Uterus (tissue), 4 donors: ENCODE data around the gene SLC9A8. TPM values are rescaled to one million over a fixed set of nuclear protein-coding genes. Genes with fewer than 3 reads are reported as not detected.
"Not testable (repeated sequence)": the region's sequence is repeated elsewhere in the genome, so short reads cannot be mapped to it uniquely, and the experiment has no call there.

Source experiments
- DNase-seq, 2 donors: peaks; one replicate each; pipeline ENCODE4 v3.0.0-alpha.2; 2019 to 2020
- H3K27ac ChIP-seq, 2 donors: fragments of 200-600 bp; sonication (generic); 1 replicate in 1 of 2; 2 replicates in 1 of 2; pipeline ENCODE4 v1.5.1; 2016 to 2018
- H3K27me3 ChIP-seq, 2 donors: fragments of 200-600 bp; sonication (generic); one replicate each; pipeline ENCODE4 v1.5.1; 2018 to 2019; ENCODE audit warnings: control low read depth in 1 of 2
- H3K36me3 ChIP-seq, 2 donors: fragments of 200-600 bp; sonication (generic); one replicate each; pipeline ENCODE4 v1.5.1; 2019; ENCODE audit warnings: control low read depth in 1 of 2
- H3K4me1 ChIP-seq, 2 donors: fragments of 200-600 bp; sonication (generic); one replicate each; pipeline ENCODE4 v1.5.1; 2018 to 2019; ENCODE audit warnings: control low read depth in 1 of 2
- H3K4me3 ChIP-seq, 2 donors: fragments of 200-600 bp; sonication (generic); 1 replicate in 1 of 2; 2 replicates in 1 of 2; pipeline ENCODE4 v1.5.1; 2018 to 2019; ENCODE audit warnings: mild to moderate bottlenecking in 1 of 2
- H3K9me3 ChIP-seq, 2 donors: fragments of 200-600 bp; sonication (generic); one replicate each; pipeline ENCODE4 v1.5.1; 2019; ENCODE audit warnings: control low read depth in 1 of 2
- CTCF ChIP-seq, 4 experiments: fragments of 200-600 bp in 2 of 4; fragments of 450-650 bp in 2 of 4; sonication (generic) in 2 of 4; IDR thresholded peaks; one replicate each; pipeline ENCODE4 v1.5.1; 2016 to 2019; ENCODE audit warnings: antibody characterized with exemption in 4 of 4, mild to moderate bottlenecking in 2 of 4, moderate library complexity in 1 of 4
- POLR2A ChIP-seq, 2 donors: fragments of 450-650 bp; IDR thresholded peaks; one replicate each; pipeline ENCODE4 v1.6.1; 2016; ENCODE audit warnings: antibody characterized with exemption in 2 of 2, mild to moderate bottlenecking in 1 of 2, moderate library complexity in 1 of 2
- intact Hi-C: fragments of 100-400 bp; cut with DNase I; formaldehyde crosslinking; loops from one replicate; pipeline ENCODE4 v1.15.1; 2023; ENCODE audit warnings: low total_unique reads
- total RNA-seq, 4 donors: library from RNA; depleted of rRNA in 3 of 4; stranded (reverse); fragments of >200 nt in 3 of 4; gene quantifications; one replicate each; pipeline versions ENCODE4 v1.1.0 to v1.2.4, GENCODE V29; 2014 to 2023
- donor health status: DM: yes; HTN: yes; CAD: no.

Gene SLC9A8
- total RNA-seq, 4 donors from 2014 or later = 1.3 to 12.8 (median 4.3) TPM

GRCh38 chr20:49858076-49858585 lies 45.5 kb downstream of the SLC9A8 start:
- H3K36me3 ChIP-seq = no peaks in the 10 kb centered on the region
- TF ChIP-seq POLR2A (IDR thresholded peaks at IDR 0.05) (no peak), CTCF (IDR thresholded peaks at IDR 0.05) (no peak)

DNA sequence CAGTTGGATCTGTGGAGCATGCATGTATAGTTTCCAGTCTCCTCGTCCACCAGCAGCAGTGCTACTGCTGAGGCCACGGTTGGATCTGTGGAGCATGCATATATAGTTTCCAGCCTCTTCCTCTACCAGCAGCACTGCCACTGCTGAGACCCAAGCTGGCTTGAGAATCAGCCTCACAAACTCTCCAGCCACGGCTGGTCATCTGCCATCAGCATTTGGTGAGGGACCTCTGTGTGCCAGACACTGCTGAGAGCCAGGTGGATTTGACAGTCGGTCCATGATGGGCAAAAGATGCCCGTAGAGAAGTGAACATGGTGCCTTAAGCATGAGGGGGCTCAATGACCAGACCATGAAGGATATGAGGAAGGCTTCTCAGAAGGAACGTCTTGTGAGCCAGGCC lies 46.4 kb downstream of the SLC9A8 start:
- no peak for DNase-seq
- intact Hi-C loops = no loop called here
- Histone ChIP-seq H3K27me3 (no peaks in the 10 kb centered on the region), H3K27ac (no peak overlapping the region), H3K9me3 (no peaks in the 10 kb centered on the region), H3K36me3 (no peaks in the 10 kb centered on the region), H3K4me3 (no peak overlapping the region), H3K4me1 (no peaks in the 10 kb centered on the region)
- TF ChIP-seq POLR2A (IDR thresholded peaks at IDR 0.05) (no peak), CTCF (IDR thresholded peaks at IDR 0.05) (no peak)

More at GRCh38 chr20:49858076-49858585, 45.5 kb downstream of the SLC9A8 start:
- Histone ChIP-seq H3K4me3 (no peak overlapping the region), H3K27ac (no peak overlapping the region), H3K9me3 (no peaks in the 10 kb centered on the region), H3K27me3 (no peaks in the 10 kb centered on the region), H3K4me1 (no peaks in the 10 kb centered on the region)
- DNase-seq = no peak
- intact Hi-C loops = no loop called here

DNA sequence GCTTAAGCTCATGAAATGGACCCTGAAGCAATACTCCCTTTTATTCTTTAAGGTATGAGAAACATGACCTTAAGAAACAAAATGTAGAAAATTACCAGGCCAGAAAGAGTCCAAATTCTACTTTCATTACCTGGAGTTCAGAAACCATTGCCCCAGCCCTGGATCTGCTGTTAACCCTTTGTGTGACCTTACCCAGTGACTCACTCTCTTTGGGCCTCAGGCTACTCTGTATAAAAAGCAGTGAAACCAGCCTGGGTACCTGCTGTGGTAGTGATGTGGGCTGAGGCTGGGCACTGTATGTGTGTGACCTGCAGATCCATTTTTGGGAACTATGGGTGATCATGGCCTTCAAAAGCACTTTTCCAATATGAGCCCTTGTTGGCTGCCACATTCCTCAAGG lies 47.2 kb downstream of the SLC9A8 start:
- Histone ChIP-seq H3K4me3 (no peak overlapping the region), H3K27ac (no peak overlapping the region), H3K27me3 (no peaks in the 10 kb centered on the region), H3K4me1 (no peaks in the 10 kb centered on the region), H3K9me3 (no peaks in the 10 kb centered on the region), H3K36me3 (no peaks in the 10 kb centered on the region)
- no peak for TF ChIP-seq CTCF (IDR thresholded peaks at IDR 0.05)
- no peak for TF ChIP-seq POLR2A (IDR thresholded peaks at IDR 0.05)
- intact Hi-C loops = no loop called here
- DNase-seq = no peak

- H3K9me3 ChIP-seq, H3K36me3 ChIP-seq, DNase-seq, intact Hi-C loops, H3K27ac ChIP-seq, H3K27me3 ChIP-seq, H3K4me3 ChIP-seq, H3K4me1 ChIP-seq: not testable (repeated sequence)
These were observed 48.6 kb downstream of the SLC9A8 start for GRCh38 chr20:49861232-49861631.

- Histone ChIP-seq H3K9me3 (no peaks in the 10 kb centered on the region), H3K27me3 (no peaks in the 10 kb centered on the region), H3K4me3 (no peak overlapping the region), H3K27ac (no peak overlapping the region), H3K36me3 (no peaks in the 10 kb centered on the region), H3K4me1 (no peaks in the 10 kb centered on the region)
- intact Hi-C loops = no loop called here
- no peak for TF ChIP-seq POLR2A (IDR thresholded peaks at IDR 0.05)
- no peak for TF ChIP-seq CTCF (IDR thresholded peaks at IDR 0.05)
- no peak for DNase-seq
These were observed 50.1 kb downstream of the SLC9A8 start for GRCh38 chr20:49862607-49863200.

DNA sequence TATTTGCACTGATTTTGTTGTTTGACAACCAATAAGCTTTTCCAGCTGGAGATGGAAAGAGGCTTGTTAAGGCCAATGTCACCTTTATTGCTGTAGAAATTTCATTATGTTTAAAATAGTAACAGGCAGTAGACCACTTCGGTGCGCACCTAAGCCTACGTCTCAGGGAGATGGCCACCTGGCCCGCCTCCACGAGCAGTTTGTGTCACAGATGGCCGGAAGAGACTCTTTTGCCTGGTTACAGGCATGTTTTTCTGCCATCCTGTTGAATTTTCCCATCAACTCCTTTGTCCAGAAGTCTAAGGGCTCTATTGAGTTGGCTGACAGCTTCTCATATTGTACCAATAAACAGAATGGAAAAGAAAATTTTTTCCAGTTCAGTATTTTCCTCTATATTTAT lies 51.0 kb downstream of the SLC9A8 start:
- DNase-seq = no peak
- Histone ChIP-seq H3K4me3 (no peak overlapping the region), H3K9me3 (no peaks in the 10 kb centered on the region), H3K27ac (no peak overlapping the region), H3K36me3 (no peaks in the 10 kb centered on the region), H3K27me3 (no peaks in the 10 kb centered on the region), H3K4me1 (no peaks in the 10 kb centered on the region)
- intact Hi-C loops = no loop called here
- no peak for TF ChIP-seq POLR2A (IDR thresholded peaks at IDR 0.05)
- TF ChIP-seq CTCF (IDR thresholded peaks at IDR 0.05) = no peak
